K562 (cell line): ENCODE measurements around the gene OPA1. TPM values are rescaled to one million over a fixed set of nuclear protein-coding genes. Genes with fewer than 3 reads are reported as not detected.

ENCODE experiments used
- CEBPG ChIP-seq, 3 experiments: fragments of 200-800 bp in 1 of 3; sonication (Bioruptor generic) in 1 of 3; sonication (generic) in 1 of 3; formaldehyde crosslinking in 1 of 3; IDR thresholded peaks in 2 of 3; conservative IDR thresholded peaks in 1 of 3; 2 replicates each; pipeline versions ENCODE4 v1.6.1 to v1.8.0; 2016 to 2022; ENCODE audit warnings: missing compliant biosample characterization in 2 of 3, missing genetic modification characterization in 2 of 3, mild to moderate bottlenecking in 1 of 3, missing genetic modification reagents in 1 of 3
- CGGBP1 ChIP-seq: fragments of 250-450 bp; sonication (Bioruptor Pico); IDR thresholded peaks from 2 replicates; pipeline ENCODE4 v1.9.0; 2021; ENCODE audit warnings: mild to moderate bottlenecking
- ETS2 ChIP-seq: IDR thresholded peaks from 2 replicates; pipeline ENCODE4 v1.6.1; 2016; ENCODE audit warnings: borderline replicate concordance, missing genetic modification characterization, mild to moderate bottlenecking, moderate library complexity, missing compliant biosample characterization; ENCODE audit not compliant: poor library complexity, severe bottlenecking
- ETV6 ChIP-seq, 3 experiments: fragments of 150-350 bp in 1 of 3; sonication (generic) in 1 of 3; formaldehyde crosslinking in 1 of 3; IDR thresholded peaks; 2 replicates each; pipeline versions ENCODE4 v1.6.1 to v1.8.0; 2014 to 2022; ENCODE audit warnings: borderline replicate concordance in 2 of 3, low read depth in 2 of 3, antibody characterized with exemption in 1 of 3, low read length in 1 of 3, mild to moderate bottlenecking in 1 of 3, missing genetic modification reagents in 1 of 3
- FOXA1 ChIP-seq: fragments of 450-650 bp; IDR thresholded peaks from 2 replicates; pipeline ENCODE4 v1.6.1; 2016; ENCODE audit warnings: mild to moderate bottlenecking, borderline replicate concordance
- GABPB1 ChIP-seq: sonication (generic); formaldehyde crosslinking; IDR thresholded peaks from 2 replicates; pipeline ENCODE4 v1.8.0; 2022; ENCODE audit warnings: mild to moderate bottlenecking, missing genetic modification reagents
- MAZ ChIP-seq, 2 experiments: fragments of 450-650 bp in 1 of 2; sonication (generic) in 1 of 2; formaldehyde crosslinking; IDR thresholded peaks in 1 of 2; conservative IDR thresholded peaks in 1 of 2; 2 replicates each; pipeline versions ENCODE4 v1.4.0 to v1.5.0; 2020; ENCODE audit warnings: mild to moderate bottlenecking in 1 of 2, missing genetic modification reagents in 1 of 2
- NFRKB ChIP-seq: fragments of 450-650 bp; IDR thresholded peaks from 2 replicates; pipeline ENCODE4 v1.6.1; 2016; ENCODE audit warnings: low read depth
- NR1H2 ChIP-seq: sonication (generic); formaldehyde crosslinking; IDR thresholded peaks from 2 replicates; pipeline ENCODE4 v1.4.0; 2020; ENCODE audit warnings: mild to moderate bottlenecking, missing genetic modification reagents
- RAD21 ChIP-seq, 2 experiments: fragments of 250-450 bp in 1 of 2; fragments of 450-650 bp in 1 of 2; sonication (Bioruptor Pico) in 1 of 2; formaldehyde crosslinking in 1 of 2; IDR thresholded peaks in 1 of 2; conservative IDR thresholded peaks in 1 of 2; 2 replicates each; pipeline versions ENCODE4 v1.4.0 to v1.8.0; 2020 to 2022; ENCODE audit warnings: mild to moderate bottlenecking in 2 of 2, moderate library complexity in 1 of 2
- SIN3A ChIP-seq, 2 experiments: fragments of 150-350 bp in 1 of 2; IDR thresholded peaks; 2 replicates each; pipeline ENCODE4 v1.6.1; 2011 to 2016; ENCODE audit warnings: borderline replicate concordance in 2 of 2, low read depth in 2 of 2, low read length in 2 of 2, mild to moderate bottlenecking in 2 of 2, moderate library complexity in 2 of 2; ENCODE audit not compliant: control insufficient read depth in 1 of 2
- TCF15 ChIP-seq: fragments of 250-450 bp; sonication (Bioruptor Pico); IDR thresholded peaks from 2 replicates; pipeline ENCODE4 v1.8.0; 2022; ENCODE audit warnings: moderate library complexity, mild to moderate bottlenecking, inconsistent platforms
- ZEB2 ChIP-seq: fragments of 450-650 bp; IDR thresholded peaks from 2 replicates; pipeline ENCODE4 v1.6.1; 2016
- ZNF384 ChIP-seq: IDR thresholded peaks from 2 replicates; pipeline ENCODE4 v1.6.1; 2012; ENCODE audit warnings: low read depth, low read length, improper control_type of control experiment
- polyA plus RNA-seq, 8 experiments: library from polyadenylated mRNA; depleted of rRNA in 4 of 8; stranded (reverse) in 5 of 8; unstranded in 3 of 8; fragments of >200 nt; fragmentation: Nextera tagmentation in 2 of 8; fragmentation: Illumina TruSeq in 1 of 8; extraction: Ambion mirVana in 2 of 8; extraction: Trizol in 1 of 8; gene quantifications; 2 replicates each; pipeline versions ENCODE4 v1.2.1 to v1.2.3, GENCODE V29; 2011 to 2014; ENCODE audit warnings: inconsistent platforms in 1 of 8, missing spikeins in 1 of 8
- total RNA-seq, 7 experiments: library from RNA; depleted of rRNA in 6 of 7; stranded (reverse); fragments of >200 nt in 6 of 7; fragmentation: Illumina TruSeq in 2 of 7; extraction: Trizol in 2 of 7; gene quantifications; 2 replicates each; pipeline versions ENCODE4 v1.2.1 to v1.2.3, GENCODE V29; 2011 to 2021; ENCODE audit warnings: low replicate concordance in 1 of 7
- TF ChIP-seq, protein P1 (sequence below), 2 experiments: fragments of 450-650 bp; IDR thresholded peaks; 2 replicates each; pipeline ENCODE4 v1.6.1; 2016; ENCODE audit warnings: mild to moderate bottlenecking in 2 of 2, borderline replicate concordance in 1 of 2, low read depth in 1 of 2, moderate library complexity in 1 of 2

Gene OPA1
- total and polyA plus RNA-seq, 9 of the 15 experiments (the other 6 are each of a cell fraction or from before 2014, with no cell fraction given), result 19.7 to 127 (median 94.7) TPM

GRCh38 chr3:193592841-193593667, at the start of gene OPA1 (continued):
- TF ChIP-seq ZNF384 (peak; percentile 50; the same call in 1 of the 2 replicates), FOXA1 (no peak), NR1H2 (peak; percentile 92; the same call in 1 of the 2 replicates), CGGBP1 (peak; percentile 64; the same call in 1 of the 2 replicates), TCF15 (no peak), ETS2 (tag) (no peak), GABPB1 (CRISPR knock-in tag) (peak; percentile 98), CEBPG (CRISPR knock-in tag; IDR thresholded peaks at IDR 0.05) (peak; percentile 40; the same call in 1 of the 2 replicates), CEBPG (tag; conservative IDR thresholded peaks at IDR 0.05 in 1 of 2, IDR thresholded peaks at IDR 0.05 in 1 of 2) (no peak), NFRKB (peak; percentile 76), MAZ (CRISPR knock-in tag; conservative IDR thresholded peaks at IDR 0.05 in 1 of 2, IDR thresholded peaks at IDR 0.05 in 1 of 2) (peak; percentile 87 to 98), RAD21 (CRISPR knock-in tag; conservative IDR thresholded peaks at IDR 0.05 in 1 of 2, IDR thresholded peaks at IDR 0.05 in 1 of 2) (0 out of 4 replicates have a peak, but pooled peaks of 1 of the 2 experiments have one; percentile 1), ZEB2 (peak; percentile 94), SIN3A (IDR thresholded peaks at IDR 0.05; ENCODE audit: borderline replicate concordance in 2 of 2, control insufficient read depth in 1 of 2, low read depth in 2 of 2, low read length in 2 of 2) (peak; percentile 70 to 79; a peak in 3 of 4 replicates), ETV6 (IDR thresholded peaks at IDR 0.05; ENCODE audit: borderline replicate concordance in 1 of 2, low read depth in 2 of 2, low read length in 1 of 2) (peak in 1 of 2 experiments; percentile 42; a peak in 1 of 4 replicates), ETV6 (CRISPR knock-in tag; IDR thresholded peaks at IDR 0.05; ENCODE audit: borderline replicate concordance) (peak; percentile 70; the same call in 1 of the 2 replicates)
- TF ChIP-seq, protein P1, sequence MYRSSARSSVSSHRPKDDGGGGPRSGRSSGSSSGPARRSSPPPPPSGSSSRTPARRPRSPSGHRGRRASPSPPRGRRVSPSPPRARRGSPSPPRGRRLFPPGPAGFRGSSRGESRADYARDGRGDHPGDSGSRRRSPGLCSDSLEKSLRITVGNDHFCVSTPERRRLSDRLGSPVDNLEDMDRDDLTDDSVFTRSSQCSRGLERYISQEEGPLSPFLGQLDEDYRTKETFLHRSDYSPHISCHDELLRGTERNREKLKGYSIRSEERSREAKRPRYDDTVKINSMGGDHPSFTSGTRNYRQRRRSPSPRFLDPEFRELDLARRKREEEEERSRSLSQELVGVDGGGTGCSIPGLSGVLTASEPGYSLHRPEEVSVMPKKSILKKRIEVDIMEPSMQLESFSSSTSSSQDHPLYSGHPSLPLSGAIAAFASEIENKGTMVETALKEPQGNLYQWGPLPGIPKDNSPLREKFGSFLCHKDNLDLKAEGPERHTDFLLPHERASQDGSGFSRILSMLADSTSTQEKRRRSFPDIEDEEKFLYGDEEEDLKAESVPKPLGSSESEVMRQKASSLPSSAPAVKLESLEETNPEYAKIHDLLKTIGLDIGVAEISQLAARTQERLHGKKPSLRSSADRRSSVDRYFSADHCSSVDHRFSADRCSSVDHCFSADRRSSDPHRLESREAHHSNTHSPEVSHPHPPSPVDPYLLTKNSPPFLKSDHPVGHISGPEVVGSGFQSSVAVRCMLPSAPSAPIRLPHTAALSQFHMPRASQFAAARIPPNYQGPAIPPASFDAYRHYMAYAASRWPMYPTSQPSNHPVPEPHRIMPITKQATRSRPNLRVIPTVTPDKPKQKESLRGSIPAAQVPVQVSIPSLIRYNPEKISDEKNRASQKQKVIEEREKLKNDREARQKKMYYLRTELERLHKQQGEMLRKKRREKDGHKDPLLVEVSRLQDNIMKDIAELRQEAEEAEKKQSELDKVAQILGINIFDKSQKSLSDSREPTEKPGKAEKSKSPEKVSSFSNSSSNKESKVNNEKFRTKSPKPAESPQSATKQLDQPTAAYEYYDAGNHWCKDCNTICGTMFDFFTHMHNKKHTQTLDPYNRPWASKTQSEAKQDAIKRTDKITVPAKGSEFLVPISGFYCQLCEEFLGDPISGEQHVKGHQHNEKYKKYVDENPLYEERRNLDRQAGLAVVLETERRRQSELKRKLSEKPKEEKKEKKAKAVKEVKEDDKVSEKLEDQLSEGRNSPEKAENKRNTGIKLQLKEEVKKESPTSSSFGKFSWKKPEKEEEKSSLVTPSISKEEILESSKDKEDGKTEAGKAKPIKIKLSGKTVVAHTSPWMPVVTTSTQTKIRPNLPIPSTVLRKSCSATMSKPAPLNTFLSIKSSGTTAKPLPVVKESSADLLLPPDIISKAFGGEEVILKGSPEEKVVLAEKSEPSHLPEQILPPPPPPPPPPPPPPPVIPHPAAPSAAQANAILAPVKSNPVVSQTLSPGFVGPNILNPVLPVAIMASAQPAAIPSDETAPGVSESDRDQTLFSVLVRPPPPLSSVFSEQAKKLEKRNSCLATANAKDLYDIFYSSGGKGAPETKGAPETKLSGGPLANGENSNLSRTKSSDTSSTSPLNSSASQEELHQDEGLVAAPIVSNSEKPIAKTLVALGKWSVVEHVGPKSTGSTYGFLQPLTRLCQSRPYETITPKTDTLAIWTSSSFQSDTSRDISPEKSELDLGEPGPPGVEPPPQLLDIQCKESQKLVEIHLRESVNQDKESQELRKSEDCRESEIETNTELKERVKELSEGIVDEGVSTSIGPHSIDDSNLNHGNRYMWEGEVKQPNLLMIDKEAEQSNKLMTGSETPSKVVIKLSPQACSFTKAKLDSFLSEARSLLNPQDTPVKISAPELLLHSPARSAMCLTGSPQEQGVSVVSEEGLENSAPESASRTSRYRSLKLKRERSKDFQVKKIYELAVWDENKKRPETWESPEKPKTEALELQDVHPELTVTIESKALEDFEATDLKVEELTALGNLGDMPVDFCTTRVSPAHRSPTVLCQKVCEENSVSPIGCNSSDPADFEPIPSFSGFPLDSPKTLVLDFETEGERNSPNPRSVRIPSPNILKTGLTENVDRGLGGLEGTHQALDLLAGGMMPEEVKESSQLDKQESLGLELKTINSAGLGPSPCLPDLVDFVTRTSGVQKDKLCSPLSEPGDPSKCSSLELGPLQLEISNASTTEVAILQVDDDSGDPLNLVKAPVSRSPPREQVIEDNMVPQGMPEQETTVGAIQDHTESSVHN (IDR thresholded peaks at IDR 0.05; ENCODE audit: borderline replicate concordance in 1 of 2, low read depth in 1 of 2), result no peak
